ENCODE data around the gene PPM1L. TPM values are rescaled to one million over a fixed set of nuclear protein-coding genes. Genes with fewer than 3 reads are reported as not detected.

The PPM1L gene
- total RNA-seq, 2 donors from 2014 or later, result 7.6 to 13.7 TPM

GRCh38 chr3:161035711-161036110 lies 279.7 kb downstream of the PPM1L start:
- no peak overlapping the region for H3K4me3 ChIP-seq
- H3K9me3 ChIP-seq, result no peaks in the 10 kb centered on the region
- peak overlapping the region in 1 of 4 donors; percentile 40 for H3K27ac ChIP-seq
- no peaks in the 10 kb centered on the region for H3K27me3 ChIP-seq
- peaks cover 4% of the 10 kb centered on the region for H3K4me1 ChIP-seq
- intact Hi-C loops (cut with DNase I), result no loop called here
- DNase-seq (no peak), ATAC-seq (no peak)
- TF ChIP-seq POLR2A (IDR thresholded peaks at IDR 0.05) (no peak), CTCF (IDR thresholded peaks at IDR 0.05) (no peak)
- no peaks in the 10 kb centered on the region for H3K36me3 ChIP-seq (replicated peaks in 1 of 2; ENCODE audit: insufficient read depth in 1 of 2, low read depth in 2 of 2)
- WGBS, 2 donors, result 61 to 86% methylated on average over 2 of the region's 2 CpGs

DNA sequence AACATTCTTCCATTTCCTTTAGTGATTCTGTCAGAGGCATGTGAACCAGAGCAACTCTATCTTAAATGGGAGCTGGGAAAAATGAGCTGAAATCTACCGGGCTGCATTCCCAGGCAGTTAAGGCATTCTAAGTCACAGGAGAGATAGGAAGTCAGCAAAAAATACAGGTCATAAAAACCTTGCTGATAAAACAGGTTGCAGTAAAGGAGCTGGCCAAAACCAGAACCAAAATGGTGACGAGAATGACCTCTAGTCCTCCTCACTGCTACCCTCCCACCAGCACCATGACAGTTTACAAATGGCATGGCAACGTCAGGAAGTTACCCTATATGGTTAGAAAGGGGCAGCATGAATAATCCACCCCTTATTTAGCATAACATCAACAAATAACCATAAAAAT lies 282.7 kb downstream of the PPM1L start:
- H3K27me3 ChIP-seq, result no peaks in the 10 kb centered on the region
- ATAC-seq (no peak), DNase-seq (no peak)
- no peak for TF ChIP-seq POLR2A (IDR thresholded peaks at IDR 0.05)
- H3K4me1 ChIP-seq, result peaks cover 11% of the 10 kb centered on the region
- no peak overlapping the region for H3K27ac ChIP-seq
- no peaks in the 10 kb centered on the region for H3K36me3 ChIP-seq (replicated peaks in 1 of 2; ENCODE audit: insufficient read depth in 1 of 2, low read depth in 2 of 2)
- H3K4me3 ChIP-seq, result no peak overlapping the region
- intact Hi-C loops (cut with DNase I), result no loop called here
- 37 to 40% methylated on average over 3 of the region's 3 CpGs for WGBS, 2 donors
- H3K9me3 ChIP-seq, result no peaks in the 10 kb centered on the region

GRCh38 chr3:161042023-161042501 lies 286.0 kb downstream of the PPM1L start:
- peaks cover 11% of the 10 kb centered on the region for H3K4me1 ChIP-seq
- H3K9me3 ChIP-seq, result no peaks in the 10 kb centered on the region
- H3K27me3 ChIP-seq, result no peaks in the 10 kb centered on the region
- ATAC-seq (peak; percentile 87), DNase-seq (peak in 3 of 4 donors; percentile 17 to 24 (median 22))
- intact Hi-C loops (cut with DNase I), result no loop called here
- TF ChIP-seq POLR2A (IDR thresholded peaks at IDR 0.05) (no peak), CTCF (IDR thresholded peaks at IDR 0.05) (no peak)
- no peaks in the 10 kb centered on the region for H3K36me3 ChIP-seq (replicated peaks in 1 of 2; ENCODE audit: insufficient read depth in 1 of 2, low read depth in 2 of 2)
- 55 to 58% methylated on average over 2 of the region's 2 CpGs for WGBS, 2 donors
- no peak overlapping the region for H3K4me3 ChIP-seq
- H3K27ac ChIP-seq, result peak overlapping the region in 3 of 4 donors; percentile 12 to 60 (median 29)

DNA sequence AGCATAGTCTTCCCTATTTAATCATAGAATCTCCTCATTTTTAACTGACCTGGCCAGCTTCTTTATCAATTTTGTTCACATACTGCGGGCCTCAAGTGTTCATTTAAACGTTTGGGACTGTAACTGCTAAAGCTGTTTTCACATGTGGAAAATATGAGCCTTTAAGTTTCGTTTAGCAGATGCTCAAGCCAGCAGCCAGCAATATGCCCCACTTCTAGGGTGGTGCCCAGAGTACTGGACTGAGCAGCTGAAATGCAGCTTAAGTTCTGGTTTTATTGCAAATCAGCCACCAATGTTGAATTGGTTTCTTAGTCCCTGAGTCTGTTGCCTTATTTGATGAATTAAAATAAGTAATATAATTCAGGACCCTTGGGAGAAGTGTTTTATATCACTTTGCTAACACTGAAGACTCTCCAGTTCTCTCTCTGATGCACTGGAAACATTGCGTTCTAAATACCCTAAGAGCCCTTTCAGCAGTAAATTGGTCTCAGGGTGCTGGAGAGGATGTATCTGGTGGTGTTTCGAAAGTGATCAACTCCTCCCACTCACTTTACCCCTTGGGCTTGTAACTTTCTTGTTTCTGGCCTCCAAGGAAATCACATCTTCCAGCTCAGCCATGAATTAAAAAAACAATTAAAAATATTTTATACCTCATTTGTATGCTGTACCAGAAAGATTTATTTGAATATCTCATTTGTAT lies 287.5 kb downstream of the PPM1L start:
- ATAC-seq, result no peak
- TF ChIP-seq CTCF (IDR thresholded peaks at IDR 0.05) (no peak), POLR2A (IDR thresholded peaks at IDR 0.05) (no peak)
- H3K9me3 ChIP-seq, result no peaks in the 10 kb centered on the region
- no peak overlapping the region for H3K4me3 ChIP-seq
- WGBS, 2 donors, result 81 to 84% methylated on average over 5 of the region's 5 CpGs
- H3K27me3 ChIP-seq, result no peaks in the 10 kb centered on the region
- no peak overlapping the region for H3K27ac ChIP-seq
- DNase-seq, result no peak
- intact Hi-C loops (cut with DNase I), result no loop called here
- no peaks in the 10 kb centered on the region for H3K36me3 ChIP-seq (replicated peaks in 1 of 2; ENCODE audit: insufficient read depth in 1 of 2, low read depth in 2 of 2)
- H3K4me1 ChIP-seq, result peaks cover 11% of the 10 kb centered on the region

GRCh38 chr3:161049683-161050248 lies 293.7 kb downstream of the PPM1L start:
- Histone ChIP-seq H3K27ac (no peak overlapping the region), H3K9me3 (no peaks in the 10 kb centered on the region), H3K4me3 (no peak overlapping the region), H3K27me3 (no peaks in the 10 kb centered on the region), H3K36me3 (replicated peaks in 1 of 2; ENCODE audit: insufficient read depth in 1 of 2, low read depth in 2 of 2) (no peaks in the 10 kb centered on the region), H3K4me1 (no peaks in the 10 kb centered on the region)
- no peak for DNase-seq
- 78 to 80% methylated on average over 4 of the region's 4 CpGs for WGBS, 2 donors
- no peak for TF ChIP-seq CTCF (IDR thresholded peaks at IDR 0.05)
- no peak for TF ChIP-seq POLR2A (IDR thresholded peaks at IDR 0.05)
- ATAC-seq, result no peak
- intact Hi-C loops (cut with DNase I), result no loop called here
